ENCODE results near the gene TMEM31. TPM values are rescaled to one million over a fixed set of nuclear protein-coding genes. Genes with fewer than 3 reads are reported as not detected.
A peak's percentile ranks its signal among the peaks of the same experiment; 100 is the strongest.

Gene TMEM31
- total and polyA plus RNA-seq, 9 of the 15 experiments (the other 6 are each of a cell fraction or from before 2014, with no cell fraction given) = 0.18 TPM; not detected in 8

DNA sequence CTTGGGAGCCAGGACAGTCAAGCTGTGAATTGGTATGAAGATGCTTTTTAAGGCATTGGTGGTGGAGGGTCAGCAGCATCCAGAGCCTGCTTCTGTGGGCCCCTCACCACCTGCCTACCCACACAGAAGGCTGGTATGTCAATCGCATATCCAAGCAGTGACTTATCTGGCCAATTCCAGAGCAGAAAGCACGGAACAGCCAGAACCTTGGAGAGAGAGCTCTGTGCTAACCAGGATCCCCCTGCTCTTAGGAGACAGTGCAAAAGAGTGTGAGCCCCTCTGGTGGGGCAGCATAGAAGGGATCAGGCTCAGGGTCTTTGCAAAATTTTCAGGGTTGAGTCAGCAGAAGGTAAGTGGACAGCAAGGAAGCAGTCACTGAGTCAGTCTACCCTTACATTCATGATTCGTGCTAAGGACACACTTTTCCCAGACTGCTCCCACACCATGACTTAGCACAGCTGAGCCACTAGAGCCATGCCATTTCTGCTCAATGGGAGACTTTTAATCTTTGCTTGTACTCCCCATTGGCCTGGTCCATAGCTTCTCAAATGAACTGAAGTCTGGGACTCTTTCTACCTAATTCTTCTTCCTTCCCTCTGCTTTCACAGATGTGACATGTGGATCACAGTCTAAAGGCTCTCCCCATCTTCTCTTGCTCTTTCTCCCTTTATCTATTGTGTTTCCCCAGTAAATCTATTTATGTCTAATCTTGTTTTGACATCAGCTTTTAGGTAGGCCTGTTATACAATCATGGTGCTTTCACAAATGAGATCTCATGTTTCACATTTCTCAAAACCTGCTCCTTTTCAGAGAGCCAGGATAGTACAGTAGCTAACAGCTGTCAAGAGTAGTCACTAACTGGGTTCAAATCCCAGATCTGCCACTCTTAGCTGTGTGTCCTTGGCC lies 44.3 kb upstream of the TMEM31 start:
- Histone ChIP-seq H3K4me3 (no peak overlapping the region), H3K9ac (ENCODE audit: insufficient read depth in 1 of 2, low read depth in 2 of 2, low read length in 2 of 2) (no peak overlapping the region), H3K79me2 (ENCODE audit: control insufficient read depth, insufficient read depth, low read length) (no peaks in the 10 kb centered on the region), H4K20me1 (replicated peaks; ENCODE audit: control insufficient read depth, insufficient read depth, low read length) (no peaks in the 10 kb centered on the region), H3K27me3 (ENCODE audit: control insufficient read depth in 2 of 2, insufficient read depth in 2 of 2, low read length in 2 of 2) (peaks cover 7 to 12% of the 10 kb centered on the region in 2 experiments; a peak in 4 of 5 replicates), H3K27ac (ENCODE audit: extremely low read depth, low read depth, low read length) (no peak overlapping the region), H3K9me3 (replicated peaks; ENCODE audit: control insufficient read depth, insufficient read depth, low read depth, low read length) (no peaks in the 10 kb centered on the region), H3K4me1 (replicated peaks in 1 of 2; ENCODE audit: control insufficient read depth in 2 of 2, insufficient read depth in 2 of 2, low read length in 2 of 2) (no peaks in the 10 kb centered on the region; a peak in 1 of 5 replicates), H3K4me2 (ENCODE audit: insufficient read depth, low read length) (no peak overlapping the region), H3K9me1 (ENCODE audit: control insufficient read depth, insufficient read depth, low read length) (no peaks in the 10 kb centered on the region), H3K36me3 (ENCODE audit: control insufficient read depth, insufficient read depth, low read length) (no peaks in the 10 kb centered on the region), H2AFZ (ENCODE audit: low read depth, low read length) (no peak overlapping the region)
- FAIRE-seq (no peak), DNase-seq (ENCODE audit: extremely low read depth in 1 of 4, low spot score in 3 of 4) (no peak), ATAC-seq (peak; percentile 65)
- intact Hi-C loops (cut with micrococcal nuclease) (no loop called here), in situ Hi-C loops (cut with MboI) (no loop called here)
- ChIA-PET CTCF (ENCODE audit: low intra/inter-chr PET ratio) (no interaction called here), POLR2A (interaction anchor here (0.6 to 1.8 kb wide), 4 partner anchors 10 to 108 kb away, joined by 3 to 10 read pairs (median 4); partner anchors contain the start of gene MORF4L2)
- WGBS (ENCODE audit: insufficient coverage, low coverage, missing lambda C conversion rate) = 0% methylated on average over 3 of the region's 3 CpGs
- no TSS peak for BruUV-seq (replicated peaks)
- TF ChIP-seq FOXA3 (CRISPR knock-in tag; conservative IDR thresholded peaks at IDR 0.05 in 1 of 2, IDR thresholded peaks at IDR 0.05 in 1 of 2) = no peak
- no peak for TF ChIP-seq ADNP (tag; IDR thresholded peaks at IDR 0.05)
- TF ChIP-seq, protein P1, sequence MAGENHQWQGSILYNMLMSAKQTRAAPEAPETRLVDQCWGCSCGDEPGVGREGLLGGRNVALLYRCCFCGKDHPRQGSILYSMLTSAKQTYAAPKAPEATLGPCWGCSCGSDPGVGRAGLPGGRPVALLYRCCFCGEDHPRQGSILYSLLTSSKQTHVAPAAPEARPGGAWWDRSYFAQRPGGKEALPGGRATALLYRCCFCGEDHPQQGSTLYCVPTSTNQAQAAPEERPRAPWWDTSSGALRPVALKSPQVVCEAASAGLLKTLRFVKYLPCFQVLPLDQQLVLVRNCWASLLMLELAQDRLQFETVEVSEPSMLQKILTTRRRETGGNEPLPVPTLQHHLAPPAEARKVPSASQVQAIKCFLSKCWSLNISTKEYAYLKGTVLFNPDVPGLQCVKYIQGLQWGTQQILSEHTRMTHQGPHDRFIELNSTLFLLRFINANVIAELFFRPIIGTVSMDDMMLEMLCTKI (IDR thresholded peaks at IDR 0.05; ENCODE audit: partially characterized antibody) = no peak
- no peak for TF ChIP-seq ELF4 (CRISPR knock-in tag; IDR thresholded peaks at IDR 0.05)
- TF ChIP-seq, protein P2, sequence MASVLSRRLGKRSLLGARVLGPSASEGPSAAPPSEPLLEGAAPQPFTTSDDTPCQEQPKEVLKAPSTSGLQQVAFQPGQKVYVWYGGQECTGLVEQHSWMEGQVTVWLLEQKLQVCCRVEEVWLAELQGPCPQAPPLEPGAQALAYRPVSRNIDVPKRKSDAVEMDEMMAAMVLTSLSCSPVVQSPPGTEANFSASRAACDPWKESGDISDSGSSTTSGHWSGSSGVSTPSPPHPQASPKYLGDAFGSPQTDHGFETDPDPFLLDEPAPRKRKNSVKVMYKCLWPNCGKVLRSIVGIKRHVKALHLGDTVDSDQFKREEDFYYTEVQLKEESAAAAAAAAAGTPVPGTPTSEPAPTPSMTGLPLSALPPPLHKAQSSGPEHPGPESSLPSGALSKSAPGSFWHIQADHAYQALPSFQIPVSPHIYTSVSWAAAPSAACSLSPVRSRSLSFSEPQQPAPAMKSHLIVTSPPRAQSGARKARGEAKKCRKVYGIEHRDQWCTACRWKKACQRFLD (CRISPR knock-in tag; IDR thresholded peaks at IDR 0.05) = no peak
- TF ChIP-seq ARNT (IDR thresholded peaks at IDR 0.05) = no peak
- TF ChIP-seq, protein P3, sequence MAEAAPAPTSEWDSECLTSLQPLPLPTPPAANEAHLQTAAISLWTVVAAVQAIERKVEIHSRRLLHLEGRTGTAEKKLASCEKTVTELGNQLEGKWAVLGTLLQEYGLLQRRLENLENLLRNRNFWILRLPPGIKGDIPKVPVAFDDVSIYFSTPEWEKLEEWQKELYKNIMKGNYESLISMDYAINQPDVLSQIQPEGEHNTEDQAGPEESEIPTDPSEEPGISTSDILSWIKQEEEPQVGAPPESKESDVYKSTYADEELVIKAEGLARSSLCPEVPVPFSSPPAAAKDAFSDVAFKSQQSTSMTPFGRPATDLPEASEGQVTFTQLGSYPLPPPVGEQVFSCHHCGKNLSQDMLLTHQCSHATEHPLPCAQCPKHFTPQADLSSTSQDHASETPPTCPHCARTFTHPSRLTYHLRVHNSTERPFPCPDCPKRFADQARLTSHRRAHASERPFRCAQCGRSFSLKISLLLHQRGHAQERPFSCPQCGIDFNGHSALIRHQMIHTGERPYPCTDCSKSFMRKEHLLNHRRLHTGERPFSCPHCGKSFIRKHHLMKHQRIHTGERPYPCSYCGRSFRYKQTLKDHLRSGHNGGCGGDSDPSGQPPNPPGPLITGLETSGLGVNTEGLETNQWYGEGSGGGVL (CRISPR knock-in tag; IDR thresholded peaks at IDR 0.05) = no peak
- TF ChIP-seq U2AF1 (optimal IDR thresholded peaks at IDR 0.05; ENCODE audit: low read depth, low read length) = no peak
- TF ChIP-seq, protein P4, sequence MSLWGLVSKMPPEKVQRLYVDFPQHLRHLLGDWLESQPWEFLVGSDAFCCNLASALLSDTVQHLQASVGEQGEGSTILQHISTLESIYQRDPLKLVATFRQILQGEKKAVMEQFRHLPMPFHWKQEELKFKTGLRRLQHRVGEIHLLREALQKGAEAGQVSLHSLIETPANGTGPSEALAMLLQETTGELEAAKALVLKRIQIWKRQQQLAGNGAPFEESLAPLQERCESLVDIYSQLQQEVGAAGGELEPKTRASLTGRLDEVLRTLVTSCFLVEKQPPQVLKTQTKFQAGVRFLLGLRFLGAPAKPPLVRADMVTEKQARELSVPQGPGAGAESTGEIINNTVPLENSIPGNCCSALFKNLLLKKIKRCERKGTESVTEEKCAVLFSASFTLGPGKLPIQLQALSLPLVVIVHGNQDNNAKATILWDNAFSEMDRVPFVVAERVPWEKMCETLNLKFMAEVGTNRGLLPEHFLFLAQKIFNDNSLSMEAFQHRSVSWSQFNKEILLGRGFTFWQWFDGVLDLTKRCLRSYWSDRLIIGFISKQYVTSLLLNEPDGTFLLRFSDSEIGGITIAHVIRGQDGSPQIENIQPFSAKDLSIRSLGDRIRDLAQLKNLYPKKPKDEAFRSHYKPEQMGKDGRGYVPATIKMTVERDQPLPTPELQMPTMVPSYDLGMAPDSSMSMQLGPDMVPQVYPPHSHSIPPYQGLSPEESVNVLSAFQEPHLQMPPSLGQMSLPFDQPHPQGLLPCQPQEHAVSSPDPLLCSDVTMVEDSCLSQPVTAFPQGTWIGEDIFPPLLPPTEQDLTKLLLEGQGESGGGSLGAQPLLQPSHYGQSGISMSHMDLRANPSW (CRISPR knock-in tag; IDR thresholded peaks at IDR 0.05) = no peak
- TF ChIP-seq POLR2B (IDR thresholded peaks at IDR 0.05; ENCODE audit: low read depth, partially characterized antibody) = no peak
- TF ChIP-seq CREM (IDR thresholded peaks at IDR 0.05; ENCODE audit: low read depth) = no peak

Measured in K562 (cell line).